Endothelial cell (in vitro differentiated cells): ENCODE data around the gene TEPSIN. TPM values are rescaled to one million over a fixed set of nuclear protein-coding genes. Genes with fewer than 3 reads are reported as not detected.

Experiments used
- DNase-seq: peaks from one replicate; pipeline ENCODE4 v3.0.0; 2021; ENCODE audit warnings: low spot score
- H3K27ac Mint-ChIP-seq: one replicate; pipeline ENCODE4 v1.8.0; 2021; ENCODE audit warnings: mixed read lengths, inconsistent platforms; ENCODE audit not compliant: unreplicated experiment
- H3K27me3 Mint-ChIP-seq: one replicate; pipeline ENCODE4 v1.8.0; 2021; ENCODE audit warnings: mild to moderate bottlenecking, moderate library complexity, mixed read lengths, inconsistent platforms; ENCODE audit not compliant: unreplicated experiment
- H3K36me3 Mint-ChIP-seq: one replicate; pipeline ENCODE4 v1.8.0; 2021; ENCODE audit warnings: mild to moderate bottlenecking, low read depth, mixed read lengths, inconsistent platforms; ENCODE audit not compliant: unreplicated experiment
- H3K4me1 Mint-ChIP-seq: one replicate; pipeline ENCODE4 v1.8.0; 2021; ENCODE audit warnings: mild to moderate bottlenecking, mixed read lengths, inconsistent platforms; ENCODE audit not compliant: unreplicated experiment
- H3K4me3 Mint-ChIP-seq: one replicate; pipeline ENCODE4 v1.8.0; 2021; ENCODE audit warnings: mild to moderate bottlenecking, mixed read lengths, inconsistent platforms; ENCODE audit not compliant: unreplicated experiment
- H3K9me3 Mint-ChIP-seq: one replicate; pipeline ENCODE4 v1.8.0; 2021; ENCODE audit warnings: mixed read lengths, inconsistent platforms; ENCODE audit not compliant: unreplicated experiment
- CTCF ChIP-seq: fragments of 200-600 bp; sonication (generic); IDR thresholded peaks from one replicate; pipeline ENCODE4 v1.5.0; 2021; ENCODE audit warnings: antibody characterized with exemption; ENCODE audit not compliant: unreplicated experiment
- total RNA-seq: library from RNA; stranded (reverse); fragmentation: NEBNext Ultra II Directional; extraction: Animal tissue kit (Norgen Biotek cat#: 25700); gene quantifications from one replicate; pipeline ENCODE4 v1.2.1, GENCODE V29; 2021; ENCODE audit not compliant: unreplicated experiment

Gene TEPSIN
- total RNA-seq, 1 donor from 2014 or later = 43.8 TPM

GRCh38 chr17:81237591-81238489 lies 1.0 kb downstream of the TEPSIN start:
- H3K36me3 Mint-ChIP-seq = peaks cover 6% of the 10 kb centered on the region
- peaks cover 10% of the 10 kb centered on the region for H3K27me3 Mint-ChIP-seq
- no peak for DNase-seq
- peaks cover 9% of the 10 kb centered on the region for H3K4me1 Mint-ChIP-seq
- peak overlapping the region; percentile 75 for H3K27ac Mint-ChIP-seq
- TF ChIP-seq CTCF = no peak
- peak overlapping the region; percentile 87 for H3K4me3 Mint-ChIP-seq
- no peaks in the 10 kb centered on the region for H3K9me3 Mint-ChIP-seq

GRCh38 chr17:81236784-81237183 lies 2.1 kb downstream of the TEPSIN start:
- peaks cover 6% of the 10 kb centered on the region for H3K36me3 Mint-ChIP-seq
- H3K27ac Mint-ChIP-seq = no peak overlapping the region
- H3K4me1 Mint-ChIP-seq = peaks cover 9% of the 10 kb centered on the region
- H3K27me3 Mint-ChIP-seq = peaks cover 7% of the 10 kb centered on the region
- TF ChIP-seq CTCF = no peak
- H3K9me3 Mint-ChIP-seq = no peaks in the 10 kb centered on the region
- DNase-seq = no peak
- no peak overlapping the region for H3K4me3 Mint-ChIP-seq

GRCh38 chr17:81235822-81236740 lies 2.8 kb downstream of the TEPSIN start:
- no peaks in the 10 kb centered on the region for H3K9me3 Mint-ChIP-seq
- TF ChIP-seq CTCF = no peak
- H3K4me3 Mint-ChIP-seq = no peak overlapping the region
- DNase-seq = no peak
- no peak overlapping the region for H3K27ac Mint-ChIP-seq
- peaks cover 7% of the 10 kb centered on the region for H3K36me3 Mint-ChIP-seq
- peaks cover 9% of the 10 kb centered on the region for H3K4me1 Mint-ChIP-seq
- peaks cover 8% of the 10 kb centered on the region for H3K27me3 Mint-ChIP-seq

GRCh38 chr17:81234940-81235821 lies 3.7 kb downstream of the TEPSIN start:
- Mint-ChIP-seq H3K4me1 (peaks cover 9% of the 10 kb centered on the region), H3K27ac (peak overlapping the region; percentile 20), H3K27me3 (peaks cover 9% of the 10 kb centered on the region), H3K4me3 (peak overlapping the region; percentile 65), H3K36me3 (peaks cover 13% of the 10 kb centered on the region), H3K9me3 (no peaks in the 10 kb centered on the region)
- no peak for DNase-seq
- no peak for TF ChIP-seq CTCF
